GM21619 (cell line): ENCODE data around the gene HTATSF1.

Source experiments
- ATAC-seq: cut with Tn5 transposase; IDR thresholded peaks from one replicate; pipeline ENCODE4 v1.9.1; 2021; ENCODE audit not compliant: unreplicated experiment

Gene HTATSF1

GRCh38 chrX:136495043-136495442 lies 2.3 kb upstream of the HTATSF1 start:
- no peak for ATAC-seq

- no peak for ATAC-seq
Measured at GRCh38 chrX:136496186-136496763, 1.1 kb upstream of the HTATSF1 start.

GRCh38 chrX:136496764-136497555 lies 432 bp upstream of the HTATSF1 start:
- ATAC-seq: peak; percentile 77

- no peak for ATAC-seq
Measured at GRCh38 chrX:136519069-136519468, 21.7 kb downstream of the HTATSF1 start.

- ATAC-seq: no peak
Measured at GRCh38 chrX:136523770-136524169, 26.4 kb downstream of the HTATSF1 start.

GRCh38 chrX:136525738-136526606 lies 28.6 kb downstream of the HTATSF1 start:
- ATAC-seq: no peak

GRCh38 chrX:136528645-136529315 lies 31.4 kb downstream of the HTATSF1 start:
- ATAC-seq: no peak

GRCh38 chrX:136529795-136530194 lies 32.4 kb downstream of the HTATSF1 start:
- ATAC-seq: no peak

GRCh38 chrX:136531951-136532350 lies 34.6 kb downstream of the HTATSF1 start, which contains the start of gene VGLL1:
Gene VGLL1, plus strand, starts transcription at chrX:136532215. Its CDS starts 3,806 bp downstream, at chrX:136536021.
- no peak for ATAC-seq

GRCh38 chrX:136534131-136534530 lies 36.7 kb downstream of the HTATSF1 start:
- no peak for ATAC-seq

- no peak for ATAC-seq
Measured at GRCh38 chrX:136538811-136539210, 41.4 kb downstream of the HTATSF1 start.

- no peak for ATAC-seq
Measured at GRCh38 chrX:136540226-136540625, 42.8 kb downstream of the HTATSF1 start.

- ATAC-seq: no peak
Measured at GRCh38 chrX:136541294-136541693, 43.9 kb downstream of the HTATSF1 start.

GRCh38 chrX:136542281-136542680 lies 44.9 kb downstream of the HTATSF1 start:
- no peak for ATAC-seq

- ATAC-seq: no peak
Measured at GRCh38 chrX:136546371-136546781, 49.0 kb downstream of the HTATSF1 start.

GRCh38 chrX:136549226-136549625 lies 51.8 kb downstream of the HTATSF1 start:
- ATAC-seq: no peak

GRCh38 chrX:136551410-136551809 lies 54.0 kb downstream of the HTATSF1 start:
- no peak for ATAC-seq

- ATAC-seq: no peak
Measured at GRCh38 chrX:136555694-136556093, 58.3 kb downstream of the HTATSF1 start.
